HUDEP-2 (cell line): ENCODE results near the gene DOCK2.
A peak's percentile ranks its signal among the peaks of the same experiment; 100 is the strongest.
"Not testable (repeated sequence)": the region's sequence is repeated elsewhere in the genome, so short reads cannot be mapped to it uniquely, and the experiment has no call there.

Experiments
- DNase-seq, 76 experiments: peaks; one replicate each; lab custom pipeline; 2025; ENCODE audit not compliant: unreplicated experiment in 76 of 76; lab: John Stamatoyannopoulos, UW

DOCK2 gene

DNA sequence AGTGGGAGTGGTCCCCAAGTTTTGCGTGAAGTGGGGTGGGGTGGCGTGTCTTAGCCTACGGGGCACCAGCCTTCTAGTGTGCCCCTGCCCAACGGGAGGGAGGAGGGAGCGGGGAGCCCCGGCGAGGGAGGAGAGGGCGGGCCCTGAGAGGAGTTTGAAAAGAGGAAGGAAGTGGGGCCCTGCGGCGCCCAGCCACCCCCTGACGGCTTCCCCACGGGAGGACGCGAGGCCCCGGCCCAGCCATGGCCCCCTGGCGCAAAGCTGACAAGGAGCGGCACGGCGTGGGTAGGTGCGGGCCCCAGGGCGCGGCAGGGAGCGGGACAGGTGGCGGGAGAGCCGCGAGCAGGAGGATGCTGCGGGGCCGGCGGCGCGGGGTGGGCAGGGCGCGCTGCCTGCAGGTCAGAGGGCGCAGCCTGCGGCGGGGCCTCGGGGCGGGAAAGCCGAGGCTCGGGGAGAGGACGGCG is at the start of gene DOCK2:
TSS of gene DOCK2 (plus strand) at position 191 of the 464 bp plus-strand sequence. CDS start at position 243, 52 bp downstream.
- DNase-seq = peak in 32 of 76 experiments; percentile 2 to 54 (median 24)

GRCh38 chr5:169590602-169591001 is 46.5 kb upstream of the DOCK2 start:
- no peak for DNase-seq

GRCh38 chr5:169591636-169592035 is 45.4 kb upstream of the DOCK2 start:
- DNase-seq = no peak

- DNase-seq = no peak
These were observed 44.0 kb upstream of the DOCK2 start for GRCh38 chr5:169592937-169593650.

- no peak for DNase-seq
These were observed 41.8 kb upstream of the DOCK2 start for GRCh38 chr5:169595172-169595820.

DNA sequence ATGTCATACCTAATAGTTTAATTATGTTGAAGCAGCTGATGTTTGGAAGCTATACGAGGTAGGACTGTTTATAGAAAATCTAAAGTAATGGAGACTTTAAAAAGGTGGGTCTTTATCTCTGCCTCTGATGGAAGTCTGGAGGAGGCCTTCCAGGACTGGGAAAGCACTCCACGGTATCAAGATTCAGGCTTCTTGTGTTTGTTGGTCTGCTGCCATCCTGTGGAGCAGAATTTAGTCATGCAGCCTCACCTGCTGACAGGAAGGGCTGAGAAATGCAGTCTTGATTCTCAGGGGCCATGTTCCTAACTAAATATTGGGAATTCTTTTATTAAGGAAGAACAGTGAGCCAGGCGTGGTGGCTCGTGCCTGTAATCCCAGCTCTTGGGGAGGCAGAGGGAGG is 37.6 kb upstream of the DOCK2 start:
- no peak for DNase-seq

DNA sequence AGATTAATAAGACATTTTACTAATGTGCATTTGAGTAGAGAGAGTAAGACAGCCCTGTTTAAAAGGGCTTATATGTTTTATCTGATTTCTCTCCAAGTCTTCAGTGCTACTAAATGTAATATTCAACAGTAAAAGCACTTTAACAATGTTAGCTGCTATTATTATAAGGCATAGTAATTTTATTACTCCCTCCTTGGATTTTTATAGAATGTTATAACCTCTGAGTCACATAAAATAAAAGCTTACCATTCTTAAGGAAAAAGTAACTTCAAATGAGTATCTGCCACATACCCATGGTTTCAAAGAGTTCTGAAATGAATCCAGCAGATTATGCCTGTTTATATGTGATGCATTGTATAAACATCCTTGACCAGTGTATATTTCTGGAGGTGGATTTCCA is 34.5 kb upstream of the DOCK2 start:
- DNase-seq = no peak

GRCh38 chr5:169606279-169606678 is 30.8 kb upstream of the DOCK2 start:
- DNase-seq = no peak

- no peak for DNase-seq
These were observed 29.2 kb upstream of the DOCK2 start for GRCh38 chr5:169607882-169608281.

GRCh38 chr5:169609716-169610115 is 27.4 kb upstream of the DOCK2 start:
- DNase-seq = no peak

DNA sequence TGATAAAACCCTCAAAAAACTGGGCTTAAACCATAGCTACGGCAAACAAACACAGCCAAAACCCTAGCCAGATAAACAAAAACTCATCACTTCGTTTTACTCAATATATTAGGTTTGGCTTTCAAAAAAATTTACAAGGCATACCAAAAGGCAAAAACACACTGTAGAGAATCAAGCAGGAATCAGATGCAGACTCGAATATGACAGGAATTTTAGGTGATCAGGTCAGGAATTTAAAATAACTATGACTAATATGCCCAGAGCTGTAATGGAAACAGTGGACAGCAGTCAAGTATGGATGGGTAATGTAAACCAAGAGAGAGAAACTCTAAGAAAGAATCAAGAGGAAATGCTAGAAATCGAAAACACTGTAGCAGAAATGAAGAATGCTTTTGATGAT is 26.5 kb upstream of the DOCK2 start:
- DNase-seq = no peak

- DNase-seq = no peak
These were observed 21.5 kb upstream of the DOCK2 start for GRCh38 chr5:169615561-169615960.

DNA sequence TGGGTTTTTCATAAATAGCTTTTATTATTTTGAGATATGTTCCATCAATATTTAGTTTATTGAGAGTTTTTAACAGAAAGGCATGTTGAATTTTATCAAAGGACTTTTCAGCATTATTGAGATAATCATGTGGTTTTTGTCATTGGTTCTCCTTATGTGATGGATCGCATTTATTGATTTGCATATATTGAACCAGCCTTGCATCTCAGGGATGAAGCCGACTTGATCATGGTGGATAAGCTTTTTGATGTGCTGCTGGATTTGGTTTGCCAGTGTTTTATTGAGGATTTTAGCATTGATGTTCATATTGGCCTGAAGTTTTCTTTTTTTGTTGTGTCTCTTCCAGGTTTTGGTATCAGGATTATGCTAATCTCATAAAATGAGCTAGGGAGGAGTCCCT is 12.8 kb upstream of the DOCK2 start:
- DNase-seq = not testable (repeated sequence)

- DNase-seq = no peak
These were observed 10.3 kb upstream of the DOCK2 start for GRCh38 chr5:169626779-169627178.

DNA sequence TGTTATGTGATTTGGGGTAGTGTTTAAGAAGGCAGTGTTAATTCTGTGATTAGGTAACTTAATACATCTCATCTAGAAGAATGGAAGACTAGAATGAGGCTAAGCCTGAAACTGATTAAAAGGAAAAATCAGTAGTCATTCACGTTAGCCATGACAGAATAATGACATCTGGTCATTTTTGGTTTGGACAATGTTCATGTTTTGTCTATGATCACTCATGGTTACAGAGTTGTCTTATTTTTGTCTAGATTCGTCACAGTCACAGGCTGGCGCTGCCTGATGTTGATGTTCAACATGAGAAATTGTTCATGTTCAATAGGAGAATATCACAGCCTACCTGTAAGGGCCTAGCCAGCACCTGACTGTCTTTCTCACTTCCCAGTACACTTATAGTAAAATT is 9.5 kb upstream of the DOCK2 start:
- no peak for DNase-seq

- DNase-seq = no peak
These were observed 8.2 kb upstream of the DOCK2 start for GRCh38 chr5:169628892-169629291.

DNA sequence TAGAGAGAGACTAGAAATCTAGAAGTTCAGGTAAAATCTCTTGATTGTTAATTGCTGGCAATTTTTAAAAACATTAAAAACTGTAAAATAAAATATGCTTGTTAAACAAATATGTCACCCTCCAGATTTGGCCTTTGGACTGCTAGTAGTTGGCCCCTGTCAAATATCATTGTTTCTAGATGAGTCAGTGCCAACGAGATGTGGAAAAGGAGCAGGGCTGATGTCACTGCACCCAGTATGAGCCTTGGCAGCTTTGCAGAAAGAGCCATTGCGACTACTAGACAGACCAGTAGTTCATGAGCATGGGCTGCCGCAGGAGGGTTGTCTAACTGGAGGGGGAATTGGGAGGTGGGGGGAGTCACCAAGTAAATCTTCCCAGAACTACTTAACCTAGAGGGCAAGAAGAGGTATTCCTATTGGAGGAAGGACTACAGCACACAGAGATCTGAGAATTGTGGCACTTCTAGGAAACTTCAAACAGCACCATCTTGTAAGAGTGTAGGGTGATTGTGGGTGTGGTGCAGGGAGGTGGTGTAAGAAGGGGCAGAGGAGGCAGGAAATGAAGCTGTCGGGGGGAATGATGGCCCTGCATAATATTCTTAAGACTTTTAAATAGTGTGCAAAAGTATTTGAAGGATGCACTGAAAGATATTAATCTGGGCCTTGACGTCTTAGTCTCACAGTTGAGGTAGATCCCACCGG is 7.1 kb upstream of the DOCK2 start:
- DNase-seq = no peak

DNA sequence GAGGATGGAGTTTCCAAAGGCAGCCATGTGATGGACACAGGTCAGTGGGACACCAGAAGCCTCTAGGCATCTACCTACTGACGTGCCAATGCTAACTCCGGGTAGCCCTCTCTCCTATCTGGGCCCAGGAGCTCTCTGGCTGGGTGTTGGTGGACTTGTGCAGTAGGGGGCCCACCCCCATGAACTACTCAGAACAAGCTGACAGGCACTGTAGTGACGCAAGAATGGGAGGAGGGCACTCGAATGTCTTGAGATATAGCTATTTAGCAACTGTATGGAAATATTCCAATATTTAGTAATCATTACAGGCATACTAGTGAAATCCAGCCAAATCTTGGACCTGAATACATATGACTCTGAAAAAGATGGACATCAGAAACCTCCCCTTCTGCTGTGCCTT is 5.7 kb upstream of the DOCK2 start:
- DNase-seq = no peak

DNA sequence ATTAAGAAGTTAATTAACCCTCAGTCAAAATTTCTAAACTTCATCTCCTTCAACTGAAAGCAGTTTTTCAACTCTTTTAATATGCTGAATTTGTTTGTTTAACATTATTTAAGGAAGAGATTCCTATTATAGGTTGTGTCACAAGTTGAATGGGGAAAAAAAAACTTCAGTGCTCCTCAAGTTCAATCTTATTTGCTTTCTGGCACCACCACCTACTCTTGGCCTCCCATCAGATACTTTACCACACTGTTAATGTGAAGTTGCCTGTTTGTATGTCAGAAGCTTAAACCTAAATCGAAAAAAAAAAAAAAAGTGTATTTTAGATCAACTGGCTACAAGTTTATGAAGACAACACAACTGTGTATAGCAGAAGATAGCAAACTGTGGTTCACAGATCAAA is 4.1 kb upstream of the DOCK2 start:
- DNase-seq = no peak

DNA sequence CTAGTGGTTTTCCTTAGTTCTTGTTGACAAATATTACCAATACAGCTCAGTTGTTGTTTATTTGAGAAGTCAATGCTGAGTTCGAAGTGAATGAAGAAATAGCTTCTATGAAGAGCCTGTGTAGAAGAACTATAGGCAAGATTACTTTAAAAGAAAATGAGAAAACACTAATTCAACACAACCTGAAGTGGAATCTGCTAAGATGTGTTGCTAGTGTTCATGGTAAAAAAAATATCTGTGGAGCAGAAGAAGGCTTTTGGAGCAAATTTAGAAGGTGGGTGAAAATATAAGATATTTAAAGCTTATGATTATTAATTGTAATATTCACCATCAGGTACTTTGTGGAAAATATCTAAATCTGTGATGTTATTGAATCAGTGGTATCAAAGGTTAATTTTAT is 2.5 kb upstream of the DOCK2 start:
- no peak for DNase-seq

GRCh38 chr5:169635936-169636335 is 1.1 kb upstream of the DOCK2 start:
- no peak for DNase-seq
